GDM1 (cell line): ENCODE data around the gene OR4F15.

ENCODE experiments used
- DNase-seq: peaks from one replicate; lab custom pipeline; 2025; lab: John Stamatoyannopoulos, UW

OR4F15 gene

GRCh38 chr15:101803676-101804075 is 8.3 kb upstream of the OR4F15 start:
- no peak for DNase-seq

- no peak for DNase-seq
Measured at GRCh38 chr15:101804375-101804774, 7.6 kb upstream of the OR4F15 start.

GRCh38 chr15:101804941-101805340 is 7.1 kb upstream of the OR4F15 start:
- no peak for DNase-seq

- no peak for DNase-seq
Measured at GRCh38 chr15:101805605-101806345, 6.2 kb upstream of the OR4F15 start.

GRCh38 chr15:101807345-101807945 is 4.6 kb upstream of the OR4F15 start:
- DNase-seq: no peak

GRCh38 chr15:101808201-101808600 is 3.8 kb upstream of the OR4F15 start:
- DNase-seq: no peak

GRCh38 chr15:101810456-101810855 is 1.5 kb upstream of the OR4F15 start:
- no peak for DNase-seq

GRCh38 chr15:101810876-101811275 is 1.1 kb upstream of the OR4F15 start:
- no peak for DNase-seq

GRCh38 chr15:101813803-101814534 is 2.0 kb downstream of the OR4F15 start:
- DNase-seq: no peak

GRCh38 chr15:101820781-101821180 is 8.8 kb downstream of the OR4F15 start:
- DNase-seq: no peak

GRCh38 chr15:101827257-101827656 is 15.3 kb downstream of the OR4F15 start:
- no peak for DNase-seq

- no peak for DNase-seq
Measured at GRCh38 chr15:101828774-101829173, 16.8 kb downstream of the OR4F15 start.

GRCh38 chr15:101841656-101842055 is 29.7 kb downstream of the OR4F15 start:
- no peak for DNase-seq

GRCh38 chr15:101844916-101845315 is 32.9 kb downstream of the OR4F15 start:
- no peak for DNase-seq

- no peak for DNase-seq
Measured at GRCh38 chr15:101852356-101852755, 40.4 kb downstream of the OR4F15 start.
